ENCODE results near the gene UCK2. TPM values are rescaled to one million over a fixed set of nuclear protein-coding genes. Genes with fewer than 3 reads are reported as not detected.

Gene UCK2
- total and polyA plus RNA-seq, 9 of the 15 experiments (the other 6 are each of a cell fraction or from before 2014, with no cell fraction given): 71.6 to 145 (median 95.8) TPM

DNA sequence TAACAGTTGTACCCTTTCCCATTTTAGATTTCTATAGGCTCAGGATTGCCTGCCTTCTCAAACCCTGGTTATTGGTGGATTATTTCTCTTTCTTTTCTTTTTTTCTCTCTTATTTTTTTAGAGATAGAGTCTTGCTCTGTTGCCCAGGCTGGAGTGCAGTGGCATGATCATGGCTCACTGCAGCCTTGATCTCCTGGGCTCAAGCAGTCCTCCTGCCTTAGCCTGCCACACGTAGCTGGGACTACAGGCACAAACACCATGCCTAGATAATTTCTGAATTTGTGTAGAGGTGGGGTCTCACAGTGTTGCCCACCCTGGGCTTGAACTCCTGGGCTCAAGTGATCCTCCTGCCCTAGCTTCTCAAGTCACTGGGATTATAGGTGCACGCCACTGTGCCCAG is 58.8 kb downstream of the UCK2 start:
- CTCF ChIA-PET (ENCODE audit: low intra/inter-chr PET ratio): no interaction called here
- in situ Hi-C loops (cut with MboI) (no loop called here), intact Hi-C loops (cut with micrococcal nuclease) (no loop called here)
- Histone ChIP-seq H3K36me3 (ENCODE audit: control insufficient read depth, insufficient read depth, low read length) (peaks cover 24% of the 10 kb centered on the region; the same call in 2 of the 3 replicates), H3K9me1 (ENCODE audit: control insufficient read depth, insufficient read depth, low read length) (no peaks in the 10 kb centered on the region), H3K9me3 (replicated peaks; ENCODE audit: control insufficient read depth, insufficient read depth, low read depth, low read length) (no peaks in the 10 kb centered on the region), H3K9ac (ENCODE audit: insufficient read depth in 1 of 2, low read depth in 2 of 2, low read length in 2 of 2) (no peak overlapping the region), H3K27ac (ENCODE audit: extremely low read depth, low read depth, low read length) (no peak overlapping the region), H3K4me2 (ENCODE audit: insufficient read depth, low read length) (no peak overlapping the region), H2AFZ (ENCODE audit: low read depth, low read length) (no peak overlapping the region), H3K27me3 (ENCODE audit: control insufficient read depth in 2 of 2, insufficient read depth in 2 of 2, low read length in 2 of 2) (no peaks in the 10 kb centered on the region), H3K79me2 (ENCODE audit: control insufficient read depth, insufficient read depth, low read length) (peaks cover 87% of the 10 kb centered on the region), H4K20me1 (replicated peaks; ENCODE audit: control insufficient read depth, insufficient read depth, low read length) (peaks cover 31% of the 10 kb centered on the region; the same call in 1 of the 2 replicates), H3K4me1 (replicated peaks in 1 of 2; ENCODE audit: control insufficient read depth in 2 of 2, insufficient read depth in 2 of 2, low read length in 2 of 2) (no peaks in the 10 kb centered on the region; a peak in 1 of 5 replicates), H3K4me3 (no peak overlapping the region)
- FAIRE-seq (no peak), ATAC-seq (no peak), DNase-seq (ENCODE audit: extremely low read depth in 1 of 4, low spot score in 3 of 4) (no peak)
- WGBS (ENCODE audit: insufficient coverage, low coverage, missing lambda C conversion rate): 88% methylated on average over 2 of the region's 2 CpGs
- no TSS peak for BruUV-seq (replicated peaks)
- POLR2A ChIA-PET: no interaction called here
- TF ChIP-seq HMG20A (CRISPR knock-in tag; conservative IDR thresholded peaks at IDR 0.05) (no peak), ASH1L (IDR thresholded peaks at IDR 0.05; ENCODE audit: borderline replicate concordance, low read depth, partially characterized antibody) (no peak), POLR3A (IDR thresholded peaks at IDR 0.05; ENCODE audit: borderline replicate concordance, extremely low read depth, insufficient read depth, insufficient read length) (no peak), TRIM24 (IDR thresholded peaks at IDR 0.05) (no peak), JUN (IDR thresholded peaks at IDR 0.05; ENCODE audit: borderline replicate concordance, low read depth, low read length) (no peak), JUN (CRISPR knock-in tag; IDR thresholded peaks at IDR 0.05; ENCODE audit: borderline replicate concordance) (no peak), HINFP (tag; conservative IDR thresholded peaks at IDR 0.05; ENCODE audit: low read depth) (no peak), RBM25 (IDR thresholded peaks at IDR 0.05; ENCODE audit: low read depth, low read length, severe bottlenecking) (no peak), PYGO2 (tag; IDR thresholded peaks at IDR 0.05) (no peak)
- TF ChIP-seq, protein P1, sequence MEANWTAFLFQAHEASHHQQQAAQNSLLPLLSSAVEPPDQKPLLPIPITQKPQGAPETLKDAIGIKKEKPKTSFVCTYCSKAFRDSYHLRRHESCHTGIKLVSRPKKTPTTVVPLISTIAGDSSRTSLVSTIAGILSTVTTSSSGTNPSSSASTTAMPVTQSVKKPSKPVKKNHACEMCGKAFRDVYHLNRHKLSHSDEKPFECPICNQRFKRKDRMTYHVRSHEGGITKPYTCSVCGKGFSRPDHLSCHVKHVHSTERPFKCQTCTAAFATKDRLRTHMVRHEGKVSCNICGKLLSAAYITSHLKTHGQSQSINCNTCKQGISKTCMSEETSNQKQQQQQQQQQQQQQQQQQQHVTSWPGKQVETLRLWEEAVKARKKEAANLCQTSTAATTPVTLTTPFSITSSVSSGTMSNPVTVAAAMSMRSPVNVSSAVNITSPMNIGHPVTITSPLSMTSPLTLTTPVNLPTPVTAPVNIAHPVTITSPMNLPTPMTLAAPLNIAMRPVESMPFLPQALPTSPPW (CRISPR knock-in tag; IDR thresholded peaks at IDR 0.05): no peak
- TF ChIP-seq, protein P2, sequence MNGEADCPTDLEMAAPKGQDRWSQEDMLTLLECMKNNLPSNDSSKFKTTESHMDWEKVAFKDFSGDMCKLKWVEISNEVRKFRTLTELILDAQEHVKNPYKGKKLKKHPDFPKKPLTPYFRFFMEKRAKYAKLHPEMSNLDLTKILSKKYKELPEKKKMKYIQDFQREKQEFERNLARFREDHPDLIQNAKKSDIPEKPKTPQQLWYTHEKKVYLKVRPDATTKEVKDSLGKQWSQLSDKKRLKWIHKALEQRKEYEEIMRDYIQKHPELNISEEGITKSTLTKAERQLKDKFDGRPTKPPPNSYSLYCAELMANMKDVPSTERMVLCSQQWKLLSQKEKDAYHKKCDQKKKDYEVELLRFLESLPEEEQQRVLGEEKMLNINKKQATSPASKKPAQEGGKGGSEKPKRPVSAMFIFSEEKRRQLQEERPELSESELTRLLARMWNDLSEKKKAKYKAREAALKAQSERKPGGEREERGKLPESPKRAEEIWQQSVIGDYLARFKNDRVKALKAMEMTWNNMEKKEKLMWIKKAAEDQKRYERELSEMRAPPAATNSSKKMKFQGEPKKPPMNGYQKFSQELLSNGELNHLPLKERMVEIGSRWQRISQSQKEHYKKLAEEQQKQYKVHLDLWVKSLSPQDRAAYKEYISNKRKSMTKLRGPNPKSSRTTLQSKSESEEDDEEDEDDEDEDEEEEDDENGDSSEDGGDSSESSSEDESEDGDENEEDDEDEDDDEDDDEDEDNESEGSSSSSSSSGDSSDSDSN (IDR thresholded peaks at IDR 0.05; ENCODE audit: borderline replicate concordance in 1 of 2, low read depth in 2 of 2, low read length in 2 of 2): no peak

All from K562 (cell line).